Adrenal gland (tissue), 5 donors: ENCODE measurements around the gene ROR2.

Experiments used
- CTCF ChIP-seq, 6 experiments: fragments of 450-650 bp in 4 of 6; fragments of 200-600 bp in 2 of 6; sonication (generic) in 1 of 6; IDR thresholded peaks; 1 replicate in 5 of 6; 2 replicates in 1 of 6; pipeline versions ENCODE4 v1.5.1 to v1.8.0; 2016 to 2021; ENCODE audit warnings: antibody characterized with exemption in 6 of 6, mild to moderate bottlenecking in 2 of 6, moderate library complexity in 1 of 6
- POLR2A ChIP-seq, 2 donors: fragments of 450-650 bp; IDR thresholded peaks; one replicate each; pipeline ENCODE4 v1.6.1; 2017; ENCODE audit warnings: antibody characterized with exemption in 2 of 2, mild to moderate bottlenecking in 2 of 2, moderate library complexity in 1 of 2
- donor health status: DM: no; HTN: no; CAD: no.

GRCh38 chr9:91783876-91784672 is 166.0 kb downstream of the ROR2 start:
- TF ChIP-seq CTCF (IDR thresholded peaks at IDR 0.05) (no peak), POLR2A (IDR thresholded peaks at IDR 0.05) (no peak)
